Retinal pigment epithelial cell (primary cell): ENCODE data around the gene RHBDF1.

ENCODE experiments used
- DNase-seq: peaks from one replicate; pipeline ENCODE4 v3.0.0-alpha.2; 2010; ENCODE audit warnings: low read depth
- H3K4me3 ChIP-seq: 2 replicates; pipeline ENCODE4 v1.5.1; 2011; ENCODE audit warnings: mild to moderate bottlenecking, low read length, control low read depth, moderate library complexity
- TF ChIP-seq, protein P1 (sequence below): conservative IDR thresholded peaks from 2 replicates; pipeline ENCODE4 v1.5.1; 2011; ENCODE audit warnings: low read depth, low read length, control low read depth, inconsistent platforms

RHBDF1 gene

DNA sequence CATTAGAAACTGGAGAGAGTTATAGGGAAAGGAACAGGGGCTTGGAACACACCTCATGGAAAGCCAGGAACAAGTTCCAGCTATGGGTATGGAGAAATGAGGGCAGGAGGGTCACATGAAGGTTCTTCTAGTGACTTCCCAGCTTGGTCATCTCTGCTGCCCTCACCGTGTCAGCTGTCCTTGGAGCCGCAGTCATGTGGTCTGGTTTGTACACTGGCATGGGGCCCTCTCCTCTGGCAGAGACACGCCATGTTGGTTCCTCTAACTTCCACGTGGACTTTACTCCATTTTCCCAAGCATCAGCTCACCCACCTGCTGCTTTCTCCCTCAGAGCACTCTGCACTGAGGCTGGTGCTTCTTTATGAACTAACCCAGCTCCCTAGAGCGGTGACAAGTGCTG, 31.9 kb upstream of the RHBDF1 start:
- TF ChIP-seq, protein P1, sequence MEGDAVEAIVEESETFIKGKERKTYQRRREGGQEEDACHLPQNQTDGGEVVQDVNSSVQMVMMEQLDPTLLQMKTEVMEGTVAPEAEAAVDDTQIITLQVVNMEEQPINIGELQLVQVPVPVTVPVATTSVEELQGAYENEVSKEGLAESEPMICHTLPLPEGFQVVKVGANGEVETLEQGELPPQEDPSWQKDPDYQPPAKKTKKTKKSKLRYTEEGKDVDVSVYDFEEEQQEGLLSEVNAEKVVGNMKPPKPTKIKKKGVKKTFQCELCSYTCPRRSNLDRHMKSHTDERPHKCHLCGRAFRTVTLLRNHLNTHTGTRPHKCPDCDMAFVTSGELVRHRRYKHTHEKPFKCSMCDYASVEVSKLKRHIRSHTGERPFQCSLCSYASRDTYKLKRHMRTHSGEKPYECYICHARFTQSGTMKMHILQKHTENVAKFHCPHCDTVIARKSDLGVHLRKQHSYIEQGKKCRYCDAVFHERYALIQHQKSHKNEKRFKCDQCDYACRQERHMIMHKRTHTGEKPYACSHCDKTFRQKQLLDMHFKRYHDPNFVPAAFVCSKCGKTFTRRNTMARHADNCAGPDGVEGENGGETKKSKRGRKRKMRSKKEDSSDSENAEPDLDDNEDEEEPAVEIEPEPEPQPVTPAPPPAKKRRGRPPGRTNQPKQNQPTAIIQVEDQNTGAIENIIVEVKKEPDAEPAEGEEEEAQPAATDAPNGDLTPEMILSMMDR = no peak
- H3K4me3 ChIP-seq = no peak overlapping the region
- no peak for DNase-seq

DNA sequence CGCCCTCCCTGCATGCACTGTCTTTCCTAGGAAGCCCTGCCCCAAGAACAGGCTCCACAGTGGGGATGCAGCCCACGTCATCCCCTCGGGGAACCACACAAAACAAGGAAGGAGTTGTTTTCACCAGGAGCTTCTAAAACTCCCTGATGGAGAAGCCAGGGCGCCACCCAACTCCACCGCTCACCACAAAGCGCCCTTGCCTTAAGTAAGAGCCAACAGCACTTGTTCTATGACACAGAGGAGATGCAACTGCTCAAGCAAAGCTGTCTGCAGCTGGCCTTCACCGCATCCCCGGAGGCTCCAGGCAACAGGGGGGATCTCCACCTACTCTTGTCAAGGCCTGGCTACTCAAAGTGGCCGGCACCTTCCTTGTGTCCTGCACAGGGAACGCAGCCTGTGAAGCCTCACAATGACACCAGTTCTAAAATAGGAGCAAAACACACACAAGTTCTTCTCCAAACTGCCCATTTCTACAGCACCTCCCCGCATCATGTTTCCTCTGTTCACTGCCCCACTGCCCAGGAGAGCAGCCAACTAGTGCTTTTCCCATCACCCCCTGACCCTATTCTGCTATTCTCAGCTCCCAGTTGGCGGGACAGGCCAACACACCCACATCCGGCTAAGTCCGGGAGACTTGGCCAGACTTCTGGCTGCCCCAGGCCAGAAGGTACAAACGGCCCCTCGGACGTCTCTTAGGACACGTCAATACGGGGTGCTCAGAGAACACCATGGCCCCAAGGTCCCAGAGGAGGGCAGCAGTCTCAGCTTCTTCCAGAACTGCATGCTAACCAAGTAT, 29.8 kb upstream of the RHBDF1 start:
- DNase-seq = no peak
- no peak overlapping the region for H3K4me3 ChIP-seq
- TF ChIP-seq, protein P1 = no peak

DNA sequence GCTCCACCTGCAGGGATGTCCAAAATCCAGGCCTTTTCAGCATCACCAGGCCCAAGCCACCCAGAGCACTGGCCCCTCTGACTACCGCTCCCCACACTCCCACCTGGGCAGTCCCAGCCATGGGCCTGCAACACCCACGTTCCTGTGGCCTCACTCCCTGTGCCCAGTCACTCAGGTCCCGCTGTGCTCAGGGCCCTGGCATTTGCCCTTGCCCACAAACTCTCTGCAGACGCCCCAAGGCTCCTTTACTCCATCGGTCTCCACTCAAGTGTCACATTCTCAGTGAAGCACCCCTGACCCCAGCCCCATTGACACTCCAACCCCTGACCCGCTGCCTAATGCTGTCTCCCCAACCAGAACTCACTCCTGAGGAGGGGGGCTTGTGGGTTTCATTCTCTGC, 29.2 kb upstream of the RHBDF1 start:
- H3K4me3 ChIP-seq = no peak overlapping the region
- TF ChIP-seq, protein P1 = no peak
- DNase-seq = no peak

DNA sequence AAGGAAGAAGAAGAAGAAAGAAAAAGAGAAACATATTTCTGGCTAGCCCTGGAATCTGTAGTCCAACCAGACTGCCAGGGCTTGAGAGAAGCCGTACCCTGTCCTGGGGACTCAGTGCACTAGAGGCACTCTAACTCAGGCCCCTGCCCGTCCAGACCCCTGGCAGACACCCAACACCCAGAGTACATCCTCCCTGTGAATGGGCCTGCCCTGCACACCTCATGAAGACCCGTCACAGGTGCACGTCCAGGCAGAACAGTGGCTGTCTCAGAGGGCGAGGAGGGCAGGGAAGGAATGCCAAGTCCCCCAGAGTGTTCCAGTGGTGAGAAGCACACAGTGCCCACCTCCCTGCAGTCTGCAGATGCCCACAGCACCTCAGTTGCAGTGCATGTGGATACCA, 28.6 kb upstream of the RHBDF1 start:
- no peak overlapping the region for H3K4me3 ChIP-seq
- TF ChIP-seq, protein P1 = no peak
- no peak for DNase-seq

DNA sequence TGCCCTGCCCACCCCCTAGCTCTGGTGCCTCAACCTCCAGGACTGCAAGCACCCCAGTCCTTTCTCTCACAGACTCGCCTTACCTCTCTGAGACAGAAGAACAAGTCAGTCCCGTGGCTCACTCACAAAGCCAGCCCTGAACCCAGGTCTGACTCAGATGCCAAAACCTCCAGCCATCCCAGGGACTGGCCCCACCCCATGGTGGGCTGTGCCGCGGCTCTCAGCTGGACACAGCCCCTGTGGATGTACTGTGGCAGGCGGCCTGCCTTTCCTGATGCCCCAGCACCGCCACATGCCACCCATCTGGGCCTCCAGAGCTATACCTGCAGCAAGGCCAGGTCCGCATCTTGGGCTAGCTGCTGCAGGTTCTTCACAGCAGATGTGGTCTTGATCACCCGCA, 25.4 kb upstream of the RHBDF1 start:
- H3K4me3 ChIP-seq = no peak overlapping the region
- TF ChIP-seq, protein P1 = no peak
- DNase-seq = no peak

DNA sequence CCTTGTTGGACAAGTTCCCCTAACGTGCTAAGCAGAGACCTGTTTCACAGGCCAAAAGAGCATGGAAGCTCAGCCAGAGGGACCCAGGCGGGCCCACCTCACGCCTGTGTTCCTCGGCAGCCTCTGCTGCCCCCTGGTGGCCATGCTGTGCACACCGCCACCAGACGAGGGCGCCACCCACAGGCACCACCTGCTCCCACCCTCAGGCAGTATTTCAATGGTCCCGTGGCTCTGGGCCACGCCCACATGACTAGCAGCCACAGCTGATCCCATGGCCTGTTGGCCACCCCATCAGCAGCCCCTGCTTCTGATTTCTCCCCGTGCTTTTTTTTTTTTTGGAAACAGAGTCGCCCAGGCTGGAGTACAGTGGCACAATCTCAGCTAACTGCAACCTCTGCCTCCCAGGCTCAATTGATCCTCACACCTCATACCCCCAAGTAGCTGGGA, 24.5 kb upstream of the RHBDF1 start:
- H3K4me3 ChIP-seq = no peak overlapping the region
- TF ChIP-seq, protein P1 = peak; percentile 99
- DNase-seq = peak; percentile 67

DNA sequence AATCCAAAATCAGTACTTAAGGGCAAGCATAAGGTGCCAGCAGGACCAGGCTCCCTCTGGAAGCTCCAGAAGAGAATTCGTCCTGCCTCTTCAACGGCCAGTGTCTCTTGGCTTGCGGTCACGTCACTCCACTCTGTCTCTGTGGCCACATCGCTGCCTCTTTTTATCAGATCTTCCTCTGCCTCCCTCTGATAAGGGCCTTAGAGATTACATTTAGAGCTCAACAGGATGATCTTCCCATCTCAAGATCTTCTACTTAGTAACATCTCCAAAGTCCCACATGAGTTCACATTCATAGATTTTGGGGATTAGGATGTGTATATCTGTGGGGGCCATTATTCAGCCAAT, 22.5 kb upstream of the RHBDF1 start:
- TF ChIP-seq, protein P1 = no peak
- no peak overlapping the region for H3K4me3 ChIP-seq
- DNase-seq = no peak
